Posterior cingulate gyrus (tissue), 11 donors: ENCODE results near the gene DNAH1.
A peak's percentile ranks its signal among the peaks of the same experiment; 100 is the strongest.

Experiments used
- DNase-seq, 10 donors: peaks; one replicate each; pipeline versions ENCODE4 v3.0.0 to v3.0.0-alpha.2; 2020 to 2021; ENCODE audit warnings: mixed read lengths in 3 of 10
- intact Hi-C: fragments of 100-400 bp; cut with DNase I; formaldehyde crosslinking; loops from one replicate; pipeline ENCODE4 v1.15.1; 2023

DNAH1 gene

DNA sequence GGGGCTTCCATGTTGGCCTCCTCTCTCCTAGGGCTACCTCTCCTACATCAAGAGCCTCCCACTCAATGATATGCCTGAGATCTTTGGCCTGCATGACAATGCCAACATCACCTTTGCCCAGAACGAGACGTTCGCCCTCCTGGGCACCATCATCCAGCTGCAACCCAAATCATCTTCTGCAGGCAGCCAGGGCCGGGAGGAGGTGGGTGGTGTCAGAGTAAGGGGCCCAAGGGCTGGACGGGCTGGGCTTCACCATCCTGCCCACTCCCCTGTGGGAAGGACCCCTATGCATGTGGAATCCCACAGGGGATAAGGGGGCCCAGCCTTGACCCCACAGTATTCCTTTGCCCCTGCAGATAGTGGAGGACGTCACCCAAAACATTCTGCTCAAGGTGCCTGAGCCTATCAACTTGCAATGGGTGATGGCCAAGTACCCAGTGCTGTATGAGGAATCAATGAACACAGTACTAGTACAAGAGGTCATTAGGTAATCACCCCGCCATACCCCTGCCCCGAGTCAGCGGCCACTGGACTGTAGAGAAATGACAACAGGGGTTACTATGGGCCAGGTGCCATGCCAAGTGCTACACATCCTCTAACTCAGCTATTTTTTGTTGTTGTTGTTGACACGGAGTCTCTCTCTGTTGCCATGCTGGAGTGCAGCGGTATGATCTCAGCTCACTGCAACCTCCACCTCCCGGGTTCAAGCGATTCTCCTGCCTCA is 81.7 kb downstream of the DNAH1 start:
- intact Hi-C loops, result no loop called here
- peak in 4 of 10 donors; percentile 4 to 49 (median 21) for DNase-seq

DNA sequence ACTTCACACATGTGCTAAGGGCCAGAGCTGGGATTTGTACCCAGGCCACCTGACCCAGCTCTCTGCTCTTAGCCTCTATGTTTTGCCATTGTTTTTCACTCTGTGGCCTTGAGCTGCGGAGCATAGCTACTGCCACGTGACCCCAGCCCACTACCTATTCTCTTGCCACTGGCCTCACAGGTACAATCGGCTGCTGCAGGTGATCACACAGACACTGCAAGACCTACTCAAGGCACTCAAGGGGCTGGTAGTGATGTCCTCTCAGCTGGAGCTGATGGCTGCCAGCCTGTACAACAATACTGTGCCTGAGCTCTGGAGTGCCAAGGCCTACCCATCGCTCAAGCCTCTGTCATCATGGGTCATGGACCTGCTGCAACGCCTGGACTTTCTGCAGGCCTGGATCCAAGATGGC is 82.6 kb downstream of the DNAH1 start:
- intact Hi-C loops, result no loop called here
- peak in 4 of 10 donors; percentile 5 to 64 (median 36) for DNase-seq

GRCh38 chr3:52399131-52399530 is 83.0 kb downstream of the DNAH1 start:
- intact Hi-C loops, result no loop called here
- peak in 3 of 10 donors; percentile 8 to 69 (median 62) for DNase-seq

- peak in 4 of 10 donors; percentile 9 to 66 (median 48) for DNase-seq
- intact Hi-C loops, result no loop called here
These were observed 83.5 kb downstream of the DNAH1 start for GRCh38 chr3:52399593-52399992.

DNA sequence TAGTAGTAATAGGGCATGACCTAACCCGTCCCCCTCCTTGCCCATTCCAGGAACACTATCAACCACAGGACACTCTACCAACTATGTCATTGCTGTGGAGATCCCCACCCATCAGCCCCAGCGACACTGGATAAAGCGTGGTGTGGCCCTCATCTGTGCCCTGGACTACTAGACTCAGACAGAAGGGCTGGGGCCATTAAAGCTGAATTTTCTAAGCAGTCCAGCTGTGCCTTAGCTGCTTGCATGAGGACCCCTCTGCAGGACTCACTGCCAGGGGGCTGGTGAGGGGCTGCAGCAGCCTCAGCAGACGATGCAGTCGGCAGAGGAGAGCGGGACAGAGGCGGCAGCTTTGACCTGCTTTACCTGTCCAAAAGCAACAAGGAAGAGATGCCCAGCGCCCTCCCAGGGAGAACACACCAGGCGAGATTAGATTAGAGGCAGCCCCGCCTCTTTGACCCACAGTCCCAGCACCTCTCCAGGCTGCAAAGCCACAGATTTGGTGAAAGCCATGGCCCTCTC is 84.2 kb downstream of the DNAH1 start:
- DNase-seq, result peak in 4 of 10 donors; percentile 16 to 77 (median 50)

DNA sequence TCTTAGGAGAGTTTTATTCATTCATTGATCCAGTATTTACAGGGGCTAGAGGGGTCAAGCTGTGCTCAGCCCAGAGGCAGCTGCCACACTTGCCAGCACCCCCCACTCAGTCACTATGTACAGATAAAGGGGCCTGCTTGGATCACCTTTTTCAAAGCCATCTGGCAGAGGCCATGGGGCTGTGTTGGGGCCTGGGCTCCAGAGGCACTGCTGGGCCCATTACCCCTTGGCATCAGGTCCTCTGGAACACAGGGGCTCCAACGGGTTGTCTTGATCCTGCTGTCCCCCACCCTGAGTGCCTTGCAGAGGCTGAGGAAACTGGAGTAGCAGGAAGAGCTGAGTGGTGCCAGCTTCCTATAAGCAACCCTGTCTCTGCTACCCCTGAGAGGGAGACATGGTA is 84.9 kb downstream of the DNAH1 start:
- intact Hi-C loops, result no loop called here
- DNase-seq, result peak in 3 of 10 donors; percentile 9 to 68 (median 33)

More for the DNA sequence above, 84.2 kb downstream of the DNAH1 start:
- intact Hi-C loops, result no loop called here

DNA sequence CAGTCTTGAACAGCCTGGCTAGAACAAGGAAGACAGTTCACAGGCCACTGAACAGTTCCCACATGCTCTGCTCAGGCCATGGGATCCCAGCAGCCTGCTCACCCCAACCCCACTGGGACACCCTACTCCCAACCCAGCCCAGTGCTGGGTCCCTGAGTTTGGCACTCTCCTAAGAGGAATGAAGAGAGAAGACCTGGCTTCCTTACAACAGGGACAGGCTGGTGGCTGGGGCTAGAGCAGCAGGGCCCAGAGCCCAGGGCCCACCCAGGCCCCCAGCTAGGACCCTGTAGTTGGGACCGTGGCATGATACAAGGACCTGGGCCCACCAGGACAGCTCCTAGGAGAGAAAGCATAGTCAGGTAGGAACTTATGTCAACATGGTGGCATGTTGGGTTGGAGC is 85.4 kb downstream of the DNAH1 start:
- intact Hi-C loops, result no loop called here
- peak in 4 of 10 donors; percentile 24 to 62 (median 54) for DNase-seq

GRCh38 chr3:52402101-52402521 is 86.0 kb downstream of the DNAH1 start:
- intact Hi-C loops, result no loop called here
- peak in 4 of 10 donors; percentile 22 to 79 (median 63) for DNase-seq

DNA sequence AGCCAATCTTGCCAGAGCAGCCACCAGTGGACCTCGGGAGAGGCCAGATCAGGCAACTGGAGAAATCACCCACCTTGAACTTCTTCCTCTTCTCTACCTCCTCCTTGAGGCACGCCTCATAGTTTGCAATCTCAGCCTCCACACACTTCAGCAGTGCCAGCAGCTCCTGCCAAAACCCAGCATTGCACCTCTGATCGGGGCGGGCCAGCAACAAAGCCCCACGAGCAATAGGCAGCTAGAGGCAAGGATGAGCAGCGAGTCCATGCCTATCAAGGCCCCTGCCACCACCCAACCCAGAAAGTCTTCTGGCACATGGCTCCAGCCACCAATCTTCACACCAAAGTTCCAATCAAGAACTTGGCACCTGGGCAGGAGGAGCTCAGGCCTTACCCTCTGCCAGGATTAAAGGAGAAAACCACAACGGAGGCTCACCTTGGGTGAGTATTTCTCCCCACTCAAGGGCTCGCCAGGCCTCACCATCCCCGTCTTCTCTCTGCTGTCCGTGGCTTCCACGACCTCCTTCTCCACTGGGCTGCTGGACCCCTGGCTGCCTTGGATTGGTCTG is 86.7 kb downstream of the DNAH1 start:
- intact Hi-C loops, result no loop called here
- peak in 4 of 10 donors; percentile 30 to 84 (median 75) for DNase-seq

DNA sequence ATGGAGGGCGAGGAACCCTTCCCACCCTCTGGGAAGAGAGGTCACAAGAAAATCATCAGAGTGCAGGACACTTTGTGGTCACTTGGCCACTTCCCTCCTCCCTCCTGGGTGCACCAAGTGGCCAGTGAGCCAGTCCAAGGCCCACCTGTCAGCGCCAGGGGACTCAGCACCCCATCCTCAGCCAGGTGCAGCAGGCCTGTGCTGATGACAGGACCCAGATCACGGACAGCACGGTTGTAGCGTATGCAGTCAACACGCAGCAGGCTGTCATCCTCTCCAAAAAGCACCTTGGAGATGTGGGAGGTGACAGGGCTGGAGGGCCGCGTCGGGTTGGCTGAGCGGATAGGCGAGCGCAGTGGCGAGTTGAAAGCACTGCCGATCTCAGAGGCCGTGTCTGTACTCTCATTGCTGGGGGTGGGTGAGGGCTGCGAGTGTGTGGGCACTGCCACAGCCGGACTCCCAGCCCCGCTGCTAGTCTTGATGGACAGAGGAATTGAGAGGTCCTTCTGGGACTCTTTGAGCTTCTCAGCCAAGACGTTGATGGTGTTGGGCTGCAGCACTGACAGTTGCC is 87.2 kb downstream of the DNAH1 start:
- DNase-seq, result peak in 3 of 10 donors; percentile 69 to 87 (median 85)
- intact Hi-C loops, result no loop called here

DNA sequence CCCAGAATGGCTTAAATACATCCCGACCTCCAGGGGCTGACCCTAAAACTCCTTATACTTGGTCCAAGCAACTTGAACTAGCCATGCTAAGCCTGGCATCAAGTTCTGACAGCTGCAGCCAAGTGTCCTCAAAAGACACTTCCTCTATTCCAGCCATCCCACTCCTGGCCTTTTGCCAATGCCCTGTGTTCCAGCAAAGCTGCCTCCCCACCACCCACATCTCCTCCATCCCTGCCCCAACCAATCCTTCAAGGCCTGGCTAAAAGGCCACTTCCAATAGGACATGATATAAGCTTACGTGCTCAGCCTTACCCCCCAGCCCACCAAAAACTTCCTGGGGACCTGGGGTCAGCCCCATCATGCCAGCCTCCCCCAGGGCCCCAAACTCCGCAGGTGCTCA is 87.8 kb downstream of the DNAH1 start:
- intact Hi-C loops, result no loop called here
- peak in 2 of 10 donors; percentile 68 to 84 for DNase-seq

DNA sequence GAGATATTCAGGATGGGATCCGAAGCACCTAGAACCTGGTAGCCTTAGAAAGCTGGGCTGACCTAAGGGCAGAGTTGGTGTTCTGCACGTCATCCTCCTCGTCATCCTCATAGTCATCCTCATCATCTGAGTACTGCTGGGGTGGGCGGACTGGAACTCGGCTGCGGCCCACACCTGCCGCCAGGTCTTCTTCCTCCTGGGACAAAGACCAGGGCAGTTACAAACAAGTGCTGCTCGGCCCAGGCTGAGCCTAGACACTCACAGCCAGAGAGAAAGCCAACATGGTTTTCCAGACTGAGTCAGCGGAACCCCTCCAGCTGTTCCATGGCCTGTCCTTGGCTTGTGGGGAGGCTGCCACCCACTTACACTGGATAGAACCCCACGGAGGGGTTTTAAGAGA is 88.3 kb downstream of the DNAH1 start:
- intact Hi-C loops, result no loop called here
- DNase-seq, result peak in 3 of 10 donors; percentile 41 to 83 (median 76)

- intact Hi-C loops, result no loop called here
- peak in 2 of 10 donors; percentile 43 to 53 for DNase-seq
These were observed 88.9 kb downstream of the DNAH1 start for GRCh38 chr3:52405066-52405465.

DNA sequence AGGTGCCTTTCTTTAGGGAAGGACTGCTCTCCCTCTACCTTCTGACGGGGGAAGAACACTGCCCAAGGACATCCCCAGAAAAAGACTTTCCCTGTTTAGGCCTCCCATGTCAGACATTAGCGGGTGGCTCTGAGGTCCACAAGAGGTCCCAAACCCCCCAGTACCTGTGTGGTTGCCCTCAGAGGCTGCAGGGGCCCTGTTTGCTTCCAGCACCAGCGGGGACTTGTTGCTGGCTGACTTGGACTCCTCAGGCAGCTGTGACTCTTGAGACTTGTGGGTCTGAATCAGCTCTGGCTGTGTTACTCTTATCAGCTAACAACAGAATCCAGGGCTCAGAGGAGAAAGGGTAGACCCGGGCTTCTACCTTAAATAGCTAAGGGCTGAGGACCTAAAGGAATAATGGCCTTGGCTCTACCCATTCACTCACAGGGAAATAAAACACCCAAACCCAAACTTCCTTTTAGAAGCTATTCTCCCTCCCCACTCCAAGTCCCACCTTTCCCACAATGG is 89.5 kb downstream of the DNAH1 start:
- DNase-seq, result peak in 2 of 10 donors; percentile 5 to 66
- intact Hi-C loops, result no loop called here

DNA sequence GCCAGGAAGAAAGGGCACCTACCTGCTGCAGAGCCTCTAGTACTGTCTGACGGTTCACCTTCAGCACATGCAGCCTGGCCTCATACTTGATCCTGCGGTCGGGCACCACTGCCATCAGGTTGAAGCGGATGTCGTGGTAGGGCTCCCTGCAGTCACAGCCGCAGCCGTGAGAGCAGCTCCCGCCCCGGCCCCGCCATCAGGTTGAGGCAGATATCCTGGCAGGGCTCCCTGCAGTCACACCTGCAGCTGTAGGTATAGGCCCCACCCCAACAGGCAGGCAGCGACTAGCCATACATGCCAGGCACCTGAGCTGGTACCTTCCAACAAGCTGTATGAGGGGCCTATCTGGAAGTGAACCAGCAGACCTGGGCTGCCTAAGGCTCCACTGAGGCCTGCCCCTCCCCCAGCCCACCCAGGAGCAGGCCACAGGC is 90.1 kb downstream of the DNAH1 start:
- intact Hi-C loops, result no loop called here
- peak in 3 of 10 donors; percentile 30 to 74 (median 56) for DNase-seq

- intact Hi-C loops, result no loop called here
- peak in 3 of 10 donors; percentile 17 to 74 (median 41) for DNase-seq
These were observed 90.8 kb downstream of the DNAH1 start for GRCh38 chr3:52406791-52407510.

DNA sequence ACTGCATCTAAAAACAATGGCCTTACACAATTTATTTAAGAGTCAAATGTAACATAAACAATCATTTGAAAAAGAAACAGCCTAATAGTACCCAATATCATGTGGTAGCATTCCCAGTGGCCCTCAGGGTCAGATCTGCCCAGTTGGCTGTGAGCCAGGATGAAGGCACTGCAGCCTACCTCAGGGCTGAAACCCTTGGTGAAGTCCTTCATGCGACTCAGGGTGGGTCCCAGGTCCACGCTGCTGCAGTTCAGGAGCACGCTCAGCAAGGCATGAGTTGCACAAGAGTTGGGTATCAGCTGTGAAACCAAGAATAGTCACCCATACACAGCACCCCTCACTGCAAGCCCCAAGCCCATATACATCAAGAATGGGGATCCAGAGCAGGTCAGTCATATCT is 91.7 kb downstream of the DNAH1 start:
- intact Hi-C loops, result no loop called here
- DNase-seq, result peak in 2 of 10 donors; percentile 64 to 75

DNA sequence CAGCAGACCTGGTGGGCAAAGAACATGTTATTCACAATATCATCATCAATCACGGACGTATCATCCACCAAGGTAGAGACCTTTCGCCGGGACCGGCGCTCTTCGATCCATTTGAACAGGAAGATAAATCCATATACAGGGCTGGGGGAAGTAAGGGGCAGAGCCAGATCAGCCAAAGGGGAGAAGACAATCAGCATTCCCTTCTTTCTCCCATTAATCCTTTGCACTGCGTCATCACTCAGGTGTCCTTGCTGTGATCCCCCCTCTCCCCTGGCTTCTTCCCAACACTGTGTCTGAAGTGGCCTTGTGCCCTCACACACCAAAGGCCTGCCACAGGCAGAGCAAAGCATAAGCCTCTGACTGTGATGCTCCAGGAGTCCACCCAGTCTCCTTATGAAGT is 92.3 kb downstream of the DNAH1 start:
- intact Hi-C loops, result no loop called here
- DNase-seq, result peak in 1 of 10 donors; percentile 17

GRCh38 chr3:52415800-52416199 is 99.7 kb downstream of the DNAH1 start:
- intact Hi-C loops, result no loop called here
- no peak for DNase-seq

DNA sequence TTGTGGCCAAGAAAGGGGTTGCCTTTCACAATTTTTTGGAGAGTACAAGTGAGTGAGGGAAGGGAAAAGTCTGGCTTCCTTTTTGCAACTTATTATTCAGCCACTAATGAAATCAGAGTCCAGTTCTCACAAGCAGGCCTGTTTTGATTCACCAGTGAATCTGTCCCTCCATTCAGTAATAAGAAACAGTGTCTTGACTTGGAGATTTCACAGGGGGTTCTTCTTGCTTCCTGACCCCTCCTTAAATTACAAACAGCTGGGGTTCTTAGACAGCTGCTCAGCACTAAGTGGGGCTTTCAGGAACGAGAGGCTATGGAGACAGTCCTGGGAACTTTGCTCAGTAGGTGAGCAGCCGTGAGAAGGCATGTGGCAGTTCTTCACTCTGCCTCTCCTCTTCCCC is 104.3 kb downstream of the DNAH1 start:
- DNase-seq, result no peak
- intact Hi-C loops, result loop anchor here (10.0 kb wide), 1 partner anchor 264 kb away; the partner anchor contains the start of genes GNL3 and PBRM1
